Measurements from ENCODE around the gene NUP153. TPM values are rescaled to one million over a fixed set of nuclear protein-coding genes. Genes with fewer than 3 reads are reported as not detected.
"Not testable (repeated sequence)": the region's sequence is repeated elsewhere in the genome, so short reads cannot be mapped to it uniquely, and the experiment has no call there.

Gene NUP153
- total RNA-seq, 1 donor from 2014 or later, result 68.7 TPM

- no peaks in the 10 kb centered on the region for H3K36me3 Mint-ChIP-seq
- Histone ChIP-seq H3K36me3 (no peaks in the 10 kb centered on the region), H3K9me3 (ENCODE audit: low read depth) (no peaks in the 10 kb centered on the region), H3K27me3 (no peaks in the 10 kb centered on the region), H3K79me2 (ENCODE audit: low read depth) (no peaks in the 10 kb centered on the region), H3K4me2 (no peak overlapping the region), H2AFZ (replicated peaks) (no peak overlapping the region), H3K27ac (no peak overlapping the region), H3K4me1 (no peaks in the 10 kb centered on the region), H4K20me1 (ENCODE audit: low read depth) (no peaks in the 10 kb centered on the region), H3K9ac (no peak overlapping the region), H3F3A (ENCODE audit: low read depth) (no peaks in the 10 kb centered on the region), H3K4me3 (no peak overlapping the region)
- no peak for DNase-seq (ENCODE audit: low spot score)
- H3K9me3 Mint-ChIP-seq, result no peaks in the 10 kb centered on the region
- H3K27ac Mint-ChIP-seq, result no peak overlapping the region
- TF ChIP-seq CTCF (IDR thresholded peaks at IDR 0.05) (no peak), EZH2 (IDR thresholded peaks at IDR 0.05) (no peak), EZH2phosphoT487 (IDR thresholded peaks at IDR 0.05) (no peak)
- peaks cover 2% of the 10 kb centered on the region for H3K27me3 Mint-ChIP-seq (ENCODE audit: insufficient read depth, low read depth)
- no peak overlapping the region for H3K4me3 Mint-ChIP-seq
- H3K4me1 Mint-ChIP-seq, result no peaks in the 10 kb centered on the region
Observed at GRCh38 chr6:17591287-17591686, 115.4 kb downstream of the NUP153 start.

DNA sequence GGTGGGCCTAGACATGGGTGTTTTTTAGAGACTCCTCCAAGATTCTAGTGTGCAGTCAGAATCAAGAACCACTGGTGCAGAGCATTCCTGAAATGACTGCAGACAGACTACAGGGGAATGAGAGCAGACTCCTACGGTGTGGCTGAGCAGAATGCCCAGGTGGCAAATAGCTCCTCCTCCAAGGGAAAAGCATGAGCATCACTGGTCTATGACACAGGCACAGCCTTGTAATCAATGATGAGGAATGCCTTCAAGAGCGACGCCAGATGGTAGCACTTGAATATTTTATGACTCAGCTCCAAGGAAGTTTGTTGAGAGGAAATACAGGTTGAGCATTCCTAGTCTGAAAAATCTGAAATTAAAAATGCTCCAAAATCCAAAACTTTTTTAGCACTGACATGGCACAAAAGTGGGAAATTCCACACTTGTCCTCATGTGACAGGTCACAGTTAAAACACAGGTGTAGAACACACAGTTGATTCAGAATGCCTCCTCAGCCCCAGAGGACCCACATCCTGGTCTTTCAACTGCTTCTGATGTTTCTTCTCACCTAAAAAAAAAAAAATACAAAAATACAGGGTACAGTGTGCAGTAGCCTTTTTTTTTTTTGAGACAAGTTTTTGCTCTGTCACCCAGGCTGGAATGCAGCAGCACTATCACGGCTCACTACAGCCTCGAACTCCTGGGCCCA, 117.2 kb downstream of the NUP153 start:
- H3K9me3 Mint-ChIP-seq, result no peaks in the 10 kb centered on the region
- H3K4me3 Mint-ChIP-seq, result no peak overlapping the region
- H3K79me2 ChIP-seq (ENCODE audit: low read depth), result no peaks in the 10 kb centered on the region
- H3K9ac ChIP-seq, result no peak overlapping the region
- no peaks in the 10 kb centered on the region for H3K4me1 Mint-ChIP-seq
- no peak overlapping the region for H3K27ac ChIP-seq
- H3K4me3 ChIP-seq, result no peak overlapping the region
- H3K9me3 ChIP-seq (ENCODE audit: low read depth), result no peaks in the 10 kb centered on the region
- TF ChIP-seq CTCF (IDR thresholded peaks at IDR 0.05) (no peak), EZH2phosphoT487 (IDR thresholded peaks at IDR 0.05) (no peak), EZH2 (IDR thresholded peaks at IDR 0.05) (no peak)
- no peaks in the 10 kb centered on the region for H3K4me1 ChIP-seq
- H3K36me3 Mint-ChIP-seq, result no peaks in the 10 kb centered on the region
- no peak overlapping the region for H2AFZ ChIP-seq (replicated peaks)
- H3K36me3 ChIP-seq, result no peaks in the 10 kb centered on the region
- no peaks in the 10 kb centered on the region for H3F3A ChIP-seq (ENCODE audit: low read depth)
- peak; percentile 11 for DNase-seq (ENCODE audit: low spot score)
- H3K27ac Mint-ChIP-seq, result no peak overlapping the region
- H4K20me1 ChIP-seq (ENCODE audit: low read depth), result no peaks in the 10 kb centered on the region
- peaks cover 3% of the 10 kb centered on the region for H3K27me3 Mint-ChIP-seq (ENCODE audit: insufficient read depth, low read depth)
- H3K27me3 ChIP-seq, result no peaks in the 10 kb centered on the region
- H3K4me2 ChIP-seq, result no peak overlapping the region

DNA sequence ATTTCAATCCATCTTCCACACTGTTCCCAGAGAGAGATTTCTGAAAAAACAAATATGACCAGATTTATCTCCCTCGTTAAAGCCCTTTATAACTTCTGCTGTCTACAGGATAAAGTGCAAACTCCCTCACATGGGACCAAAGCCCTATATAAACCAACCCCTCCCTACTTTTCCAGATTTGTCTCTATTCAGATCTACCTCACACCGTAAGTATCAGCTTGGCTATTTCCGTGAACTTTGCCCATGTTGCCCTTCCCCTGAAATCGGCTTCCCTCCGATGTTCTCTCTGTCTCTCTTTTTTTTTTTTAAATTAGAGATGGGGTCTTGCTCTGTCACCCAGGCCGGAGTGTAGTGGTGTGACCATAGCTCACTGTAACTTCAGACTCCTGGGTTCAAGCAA, 118.7 kb downstream of the NUP153 start:
- Histone ChIP-seq H3K79me2 (ENCODE audit: low read depth) (no peaks in the 10 kb centered on the region), H3K36me3 (no peaks in the 10 kb centered on the region), H4K20me1 (ENCODE audit: low read depth) (no peaks in the 10 kb centered on the region), H3K9ac (no peak overlapping the region), H3K4me3 (no peak overlapping the region), H3F3A (ENCODE audit: low read depth) (no peaks in the 10 kb centered on the region), H3K27ac (no peak overlapping the region), H3K27me3 (no peaks in the 10 kb centered on the region), H3K4me1 (no peaks in the 10 kb centered on the region), H3K4me2 (no peak overlapping the region), H3K9me3 (ENCODE audit: low read depth) (no peaks in the 10 kb centered on the region), H2AFZ (replicated peaks) (no peak overlapping the region)
- Mint-ChIP-seq H3K9me3 (no peaks in the 10 kb centered on the region), H3K27ac (peak overlapping the region; percentile 17), H3K36me3 (no peaks in the 10 kb centered on the region), H3K4me1 (peaks cover 4% of the 10 kb centered on the region), H3K4me3 (no peak overlapping the region), H3K27me3 (ENCODE audit: insufficient read depth, low read depth) (peaks cover 3% of the 10 kb centered on the region)
- no peak for DNase-seq (ENCODE audit: low spot score)
- TF ChIP-seq EZH2 (IDR thresholded peaks at IDR 0.05) (no peak), EZH2phosphoT487 (IDR thresholded peaks at IDR 0.05) (no peak)

GRCh38 chr6:17586623-17587022, 120.1 kb downstream of the NUP153 start:
- not testable (repeated sequence) for H3K36me3 ChIP-seq; H3K4me2 ChIP-seq; H3K4me1 ChIP-seq; H2AFZ ChIP-seq (replicated peaks); H3K27me3 ChIP-seq; H3K4me3 ChIP-seq; H3K27me3 Mint-ChIP-seq (ENCODE audit: insufficient read depth, low read depth); DNase-seq (ENCODE audit: low spot score); H3K27ac Mint-ChIP-seq; H3K9me3 ChIP-seq (ENCODE audit: low read depth); H4K20me1 ChIP-seq (ENCODE audit: low read depth); H3K9ac ChIP-seq; H3F3A ChIP-seq (ENCODE audit: low read depth); H3K9me3 Mint-ChIP-seq; H3K36me3 Mint-ChIP-seq; H3K4me3 Mint-ChIP-seq; H3K27ac ChIP-seq; H3K4me1 Mint-ChIP-seq; H3K79me2 ChIP-seq (ENCODE audit: low read depth)

All from neural progenitor cell (in vitro differentiated cells).